ENCODE measurements around the gene PIP5K1B. TPM values are rescaled to one million over a fixed set of nuclear protein-coding genes. Genes with fewer than 3 reads are reported as not detected.
"Not testable (repeated sequence)": the region's sequence is repeated elsewhere in the genome, so short reads cannot be mapped to it uniquely, and the experiment has no call there.

Gene PIP5K1B
- polyA plus RNA-seq, 1 donor (not counting 4 experiments of a cell fraction or from before 2014, with no cell fraction given) = not detected

DNA sequence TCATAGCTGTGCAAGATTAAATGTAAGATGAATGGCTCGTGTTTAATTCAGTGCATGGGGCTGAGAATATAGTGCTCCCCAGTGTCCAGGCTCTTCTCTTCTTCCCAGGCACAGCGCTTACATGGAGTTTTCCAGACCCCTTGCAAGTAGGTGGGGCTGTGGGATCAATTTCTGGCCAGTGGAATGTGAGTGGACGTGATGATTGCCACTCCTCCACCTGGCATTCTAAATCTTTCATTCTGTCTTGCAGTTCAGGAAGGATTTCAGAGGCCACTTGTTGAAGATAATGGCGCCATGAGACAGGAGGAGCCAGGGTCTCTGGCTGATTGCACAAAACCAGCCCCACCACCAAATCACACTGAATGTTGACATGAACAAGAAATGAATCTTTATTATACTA, 7.2 kb upstream of the PIP5K1B start:
- TF ChIP-seq, protein P1, sequence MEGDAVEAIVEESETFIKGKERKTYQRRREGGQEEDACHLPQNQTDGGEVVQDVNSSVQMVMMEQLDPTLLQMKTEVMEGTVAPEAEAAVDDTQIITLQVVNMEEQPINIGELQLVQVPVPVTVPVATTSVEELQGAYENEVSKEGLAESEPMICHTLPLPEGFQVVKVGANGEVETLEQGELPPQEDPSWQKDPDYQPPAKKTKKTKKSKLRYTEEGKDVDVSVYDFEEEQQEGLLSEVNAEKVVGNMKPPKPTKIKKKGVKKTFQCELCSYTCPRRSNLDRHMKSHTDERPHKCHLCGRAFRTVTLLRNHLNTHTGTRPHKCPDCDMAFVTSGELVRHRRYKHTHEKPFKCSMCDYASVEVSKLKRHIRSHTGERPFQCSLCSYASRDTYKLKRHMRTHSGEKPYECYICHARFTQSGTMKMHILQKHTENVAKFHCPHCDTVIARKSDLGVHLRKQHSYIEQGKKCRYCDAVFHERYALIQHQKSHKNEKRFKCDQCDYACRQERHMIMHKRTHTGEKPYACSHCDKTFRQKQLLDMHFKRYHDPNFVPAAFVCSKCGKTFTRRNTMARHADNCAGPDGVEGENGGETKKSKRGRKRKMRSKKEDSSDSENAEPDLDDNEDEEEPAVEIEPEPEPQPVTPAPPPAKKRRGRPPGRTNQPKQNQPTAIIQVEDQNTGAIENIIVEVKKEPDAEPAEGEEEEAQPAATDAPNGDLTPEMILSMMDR (optimal IDR thresholded peaks at IDR 0.05 in 1 of 3, IDR thresholded peaks at IDR 0.05 in 1 of 3, conservative IDR thresholded peaks at IDR 0.05 in 1 of 3; ENCODE audit: extremely low read depth in 1 of 3, insufficient read depth in 2 of 3, low read length in 3 of 3) = no peak
- TF ChIP-seq EZH2 (IDR thresholded peaks at IDR 0.05; ENCODE audit: low read length) = no peak
- no peaks in the 10 kb centered on the region for H3K79me2 ChIP-seq (ENCODE audit: control insufficient read depth, insufficient read depth, low read length)
- no peak overlapping the region for H2AFZ ChIP-seq (ENCODE audit: control insufficient read depth, low read length)
- no peak overlapping the region for H3K9ac ChIP-seq (ENCODE audit: control insufficient read depth, extremely low read depth, insufficient read depth, low read length)
- peaks cover 4% of the 10 kb centered on the region for H3K27me3 ChIP-seq (ENCODE audit: control insufficient read depth, extremely low read depth, insufficient read depth, low read length)
- DNase-seq (ENCODE audit: low read depth, low spot score) (no peak), FAIRE-seq (no peak)
- no peak overlapping the region for H3K4me3 ChIP-seq (ENCODE audit: control insufficient read depth in 2 of 3, extremely low read depth in 1 of 3, insufficient read depth in 2 of 3, low read depth in 1 of 3, low read length in 3 of 3)
- H3K36me3 ChIP-seq (ENCODE audit: control insufficient read depth in 2 of 2, extremely low read depth in 1 of 2, insufficient read depth in 2 of 2, low read length in 2 of 2) = no peaks in the 10 kb centered on the region
- H3K9me3 ChIP-seq (ENCODE audit: control insufficient read depth, low read depth, low read length) = no peaks in the 10 kb centered on the region
- no peaks in the 10 kb centered on the region for H3K9me1 ChIP-seq (ENCODE audit: control insufficient read depth, extremely low read depth, insufficient read depth, low read length)
- H3K4me1 ChIP-seq (ENCODE audit: control insufficient read depth, extremely low read depth, insufficient read depth, low read length) = no peaks in the 10 kb centered on the region
- H3K27ac ChIP-seq (ENCODE audit: control insufficient read depth, insufficient read depth, low read length) = no peak overlapping the region
- H3K4me2 ChIP-seq (ENCODE audit: control insufficient read depth, extremely low read depth, insufficient read depth, low read depth, low read length) = no peak overlapping the region
- H4K20me1 ChIP-seq (ENCODE audit: control insufficient read depth, extremely low read depth, insufficient read depth, low read length) = no peaks in the 10 kb centered on the region
- dilution Hi-C loops (cut with MboI; ENCODE audit: extremely low pct_ligation_motif_present, low sequenced_read_pairs) = no loop called here

DNA sequence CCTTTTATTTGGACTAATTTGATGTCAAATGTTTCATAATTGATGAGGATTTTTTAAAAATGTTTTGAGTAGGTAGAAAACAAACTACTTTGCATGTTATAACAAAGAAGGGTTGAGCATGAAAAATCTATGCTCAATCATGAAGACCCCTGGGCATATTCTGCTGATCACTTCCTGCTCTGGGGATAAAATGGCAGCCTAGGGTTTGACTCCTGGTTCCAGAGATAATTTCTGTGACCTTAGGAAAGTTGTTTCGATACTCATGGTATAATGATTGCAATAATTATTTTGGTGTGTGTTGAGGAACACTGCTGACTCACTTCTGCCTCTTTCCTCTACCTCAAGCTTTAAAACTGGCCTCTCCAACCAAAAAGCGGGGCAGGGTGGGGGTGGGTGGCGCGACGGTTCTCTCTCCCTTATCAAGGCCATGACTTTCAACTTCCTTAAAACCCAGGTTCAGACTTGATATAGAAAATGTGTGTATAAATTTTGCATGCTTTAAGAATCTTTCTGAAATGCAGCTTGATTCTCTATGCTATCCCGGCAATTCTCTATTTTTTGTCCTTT, 6.0 kb upstream of the PIP5K1B start:
- dilution Hi-C loops (cut with MboI; ENCODE audit: extremely low pct_ligation_motif_present, low sequenced_read_pairs) = no loop called here
- no peaks in the 10 kb centered on the region for H3K9me3 ChIP-seq (ENCODE audit: control insufficient read depth, low read depth, low read length)
- H3K4me3 ChIP-seq (ENCODE audit: control insufficient read depth in 2 of 3, extremely low read depth in 1 of 3, insufficient read depth in 2 of 3, low read depth in 1 of 3, low read length in 3 of 3) = no peak overlapping the region
- FAIRE-seq (no peak), DNase-seq (ENCODE audit: low read depth, low spot score) (no peak)
- no peak overlapping the region for H3K4me2 ChIP-seq (ENCODE audit: control insufficient read depth, extremely low read depth, insufficient read depth, low read depth, low read length)
- no peak overlapping the region for H2AFZ ChIP-seq (ENCODE audit: control insufficient read depth, low read length)
- no peaks in the 10 kb centered on the region for H3K36me3 ChIP-seq (ENCODE audit: control insufficient read depth in 2 of 2, extremely low read depth in 1 of 2, insufficient read depth in 2 of 2, low read length in 2 of 2)
- no peaks in the 10 kb centered on the region for H3K9me1 ChIP-seq (ENCODE audit: control insufficient read depth, extremely low read depth, insufficient read depth, low read length)
- H3K27me3 ChIP-seq (ENCODE audit: control insufficient read depth, extremely low read depth, insufficient read depth, low read length) = peaks cover 13% of the 10 kb centered on the region
- H3K4me1 ChIP-seq (ENCODE audit: control insufficient read depth, extremely low read depth, insufficient read depth, low read length) = no peaks in the 10 kb centered on the region
- H3K79me2 ChIP-seq (ENCODE audit: control insufficient read depth, insufficient read depth, low read length) = no peaks in the 10 kb centered on the region
- no peak overlapping the region for H3K27ac ChIP-seq (ENCODE audit: control insufficient read depth, insufficient read depth, low read length)
- no peaks in the 10 kb centered on the region for H4K20me1 ChIP-seq (ENCODE audit: control insufficient read depth, extremely low read depth, insufficient read depth, low read length)
- TF ChIP-seq, protein P1 (optimal IDR thresholded peaks at IDR 0.05 in 1 of 3, IDR thresholded peaks at IDR 0.05 in 1 of 3, conservative IDR thresholded peaks at IDR 0.05 in 1 of 3; ENCODE audit: extremely low read depth in 1 of 3, insufficient read depth in 2 of 3, low read length in 3 of 3) = no peak
- TF ChIP-seq EZH2 (IDR thresholded peaks at IDR 0.05; ENCODE audit: low read length) = no peak
- H3K9ac ChIP-seq (ENCODE audit: control insufficient read depth, extremely low read depth, insufficient read depth, low read length) = no peak overlapping the region

DNA sequence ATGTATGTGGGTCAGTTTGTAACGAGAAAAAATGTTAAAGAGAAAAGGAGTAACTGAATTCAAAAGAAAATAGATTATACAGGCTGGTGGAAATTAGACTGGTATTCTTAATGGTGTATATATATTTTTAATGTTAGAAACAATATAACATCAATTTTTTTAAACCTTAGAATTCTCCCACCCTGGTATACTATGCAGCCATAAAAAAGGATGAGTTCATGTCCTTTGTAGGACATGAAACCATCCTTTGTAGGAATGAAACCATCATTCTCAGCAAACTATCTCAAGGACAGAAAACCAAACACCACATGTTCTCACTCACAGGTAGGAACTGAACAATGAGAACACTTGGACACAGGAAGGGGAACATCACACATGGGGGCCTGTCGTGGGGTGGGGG, 5.4 kb upstream of the PIP5K1B start:
- H3K4me2 ChIP-seq (ENCODE audit: control insufficient read depth, extremely low read depth, insufficient read depth, low read depth, low read length); H2AFZ ChIP-seq (ENCODE audit: control insufficient read depth, low read length); FAIRE-seq; H3K4me3 ChIP-seq (ENCODE audit: control insufficient read depth in 2 of 3, extremely low read depth in 1 of 3, insufficient read depth in 2 of 3, low read depth in 1 of 3, low read length in 3 of 3); H3K9me3 ChIP-seq (ENCODE audit: control insufficient read depth, low read depth, low read length); DNase-seq (ENCODE audit: low read depth, low spot score); H3K9me1 ChIP-seq (ENCODE audit: control insufficient read depth, extremely low read depth, insufficient read depth, low read length); H3K36me3 ChIP-seq (ENCODE audit: control insufficient read depth in 2 of 2, extremely low read depth in 1 of 2, insufficient read depth in 2 of 2, low read length in 2 of 2); H3K9ac ChIP-seq (ENCODE audit: control insufficient read depth, extremely low read depth, insufficient read depth, low read length); H3K79me2 ChIP-seq (ENCODE audit: control insufficient read depth, insufficient read depth, low read length); H4K20me1 ChIP-seq (ENCODE audit: control insufficient read depth, extremely low read depth, insufficient read depth, low read length); H3K27ac ChIP-seq (ENCODE audit: control insufficient read depth, insufficient read depth, low read length); H3K4me1 ChIP-seq (ENCODE audit: control insufficient read depth, extremely low read depth, insufficient read depth, low read length); dilution Hi-C loops (cut with MboI; ENCODE audit: extremely low pct_ligation_motif_present, low sequenced_read_pairs): not testable (repeated sequence)
- H3K27me3 ChIP-seq (ENCODE audit: control insufficient read depth, extremely low read depth, insufficient read depth, low read length) = peaks cover 16% of the 10 kb centered on the region
